Adrenal gland (tissue), 12 donors: ENCODE data around the gene MCF2L. TPM values are rescaled to one million over a fixed set of nuclear protein-coding genes. Genes with fewer than 3 reads are reported as not detected.
A peak's percentile ranks its signal among the peaks of the same experiment; 100 is the strongest.

Experiments used
- DNase-seq, 7 donors: peaks; one replicate each; pipeline ENCODE4 v3.0.0-alpha.2; 2019 to 2020
- H3K27ac ChIP-seq, 5 donors: fragments of 200-600 bp; sonication (generic) in 4 of 5; 1 replicate in 3 of 5; 2 replicates in 2 of 5; pipeline versions ENCODE4 v1.5.1 to v1.8.0; 2016 to 2020; ENCODE audit warnings: mild to moderate bottlenecking in 1 of 5
- H3K27me3 ChIP-seq: fragments of 200-600 bp; 2 replicates; pipeline ENCODE4 v1.8.0; 2021
- H3K36me3 ChIP-seq, 2 donors: fragments of 200-600 bp; replicated peaks in 1 of 2; 1 replicate in 1 of 2; 2 replicates in 1 of 2; pipeline versions ENCODE4 v1.5.1 to v1.8.0; 2018 to 2022
- H3K4me1 ChIP-seq, 2 donors: fragments of 200-600 bp; replicated peaks in 1 of 2; 1 replicate in 1 of 2; 2 replicates in 1 of 2; pipeline versions ENCODE4 v1.5.1 to v1.8.0; 2018 to 2021
- H3K4me3 ChIP-seq, 4 donors: fragments of 200-600 bp; sonication (generic) in 3 of 4; one replicate each; pipeline ENCODE4 v1.5.1; 2016 to 2018
- H3K9me3 ChIP-seq, 3 donors: fragments of 200-600 bp; sonication (generic) in 1 of 3; replicated peaks in 1 of 3; 1 replicate in 2 of 3; 2 replicates in 1 of 3; pipeline versions ENCODE4 v1.5.1 to v1.8.0; 2016 to 2021
- POLR2A ChIP-seq, 2 donors: fragments of 450-650 bp; IDR thresholded peaks; one replicate each; pipeline ENCODE4 v1.6.1; 2017; ENCODE audit warnings: antibody characterized with exemption in 2 of 2, mild to moderate bottlenecking in 2 of 2, moderate library complexity in 1 of 2
- WGBS, 4 donors: extraction: QIAGEN DNeasy Blood & Tissue Kit in 2 of 4; methylation state at CpG; one replicate each; pipeline versions ENCODE4 v1.1.5 to v1.1.7; 2013 to 2017; 5-methylcytosine and 5-hydroxymethylcytosine counted together
- intact Hi-C, 2 donors: fragments of 100-400 bp; cut with DNase I; formaldehyde crosslinking; loops; one replicate each; pipeline versions ENCODE4 v1.14.1 to v1.15.0; 2022 to 2023
- polyA plus RNA-seq, 3 donors: library from polyadenylated mRNA; stranded (reverse); fragments of 200-250 nt in 2 of 3; fragments of 350-450 nt in 1 of 3; fragmentation: Illumina TruSeq in 1 of 3; extraction: RNeasy Lipid Tissue Mini Kit (QIAGEN cat#74804) in 1 of 3; gene quantifications; one replicate each; pipeline ENCODE4 v1.2.3, GENCODE V29; 2013 to 2014
- total RNA-seq, 9 donors: library from RNA; depleted of rRNA in 4 of 9; stranded (reverse); fragments of >200 nt in 4 of 9; fragments of 120-200 nt in 1 of 9; fragmentation: NEBNext Ultra II Directional in 1 of 9; extraction: Animal tissue kit (Norgen Biotek cat#: 25700) in 1 of 9; gene quantifications; one replicate each; pipeline versions ENCODE4 v1.1.0 to v1.2.4, GENCODE V29; 2013 to 2023
- TF ChIP-seq, protein P1 (sequence below), 6 experiments: fragments of 450-650 bp in 4 of 6; fragments of 200-600 bp in 2 of 6; sonication (generic) in 1 of 6; IDR thresholded peaks; 1 replicate in 5 of 6; 2 replicates in 1 of 6; pipeline versions ENCODE4 v1.5.1 to v1.8.0; 2016 to 2021; ENCODE audit warnings: antibody characterized with exemption in 6 of 6, mild to moderate bottlenecking in 2 of 6, moderate library complexity in 1 of 6
- donor health status: healthy with polysubstance abuse.
- donor health status: Bipolar disorder and iron deficiency.
- donor health status: DM: yes; HTN: yes; CAD: no.
- donor health status: DM: no; HTN: no; CAD: no.
- donor health status: DM: no; HTN: no; CAD: no.
- donor health status: DM: yes; HTN: yes; CAD: no.

The MCF2L gene
- total and polyA plus RNA-seq, 12 donors, result 7.6 to 49.0 (median 15.3) TPM

DNA sequence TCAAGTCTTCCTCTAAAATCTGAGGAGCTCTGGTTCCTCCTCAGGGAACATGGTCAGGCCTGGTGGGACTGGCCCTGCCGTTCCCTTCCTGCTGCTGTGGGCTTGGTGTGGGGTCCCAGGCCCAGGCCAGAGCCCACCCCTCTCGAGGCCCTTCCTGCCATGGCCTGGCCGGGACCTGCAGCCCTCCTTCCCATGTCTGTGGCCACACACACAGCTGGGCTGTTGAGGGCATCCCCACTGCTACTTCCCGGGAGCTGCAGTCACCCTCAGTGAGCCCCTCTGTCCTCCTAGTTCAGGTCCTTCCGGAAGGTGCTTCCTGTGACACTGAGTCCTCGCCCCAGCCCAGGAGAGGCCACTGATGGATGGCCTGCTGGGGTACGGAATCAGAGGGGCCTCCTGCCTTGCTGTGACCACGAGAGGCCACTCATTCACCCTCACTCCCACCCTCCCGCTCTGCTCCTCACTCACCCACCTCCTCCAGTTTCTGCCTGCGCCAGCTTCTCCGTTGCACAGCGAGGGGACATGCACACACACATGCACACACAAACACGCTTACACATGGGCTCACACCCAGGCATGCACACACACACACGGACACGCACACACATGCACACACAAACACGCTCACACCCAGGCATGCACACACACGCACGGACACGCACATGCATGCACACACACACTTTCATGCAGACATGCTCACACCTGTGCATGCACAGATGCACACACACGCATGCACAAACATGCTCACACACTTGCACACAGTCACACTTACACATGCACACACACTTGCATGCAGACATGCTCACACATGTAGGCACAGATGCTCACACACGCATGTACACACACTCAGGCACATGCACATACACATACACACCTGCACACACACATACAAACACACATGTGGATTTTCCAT lies 7.3 kb upstream of the MCF2L start:
- 68 to 82% (median 74%) methylated on average over 16 to 21 of the region's 21 CpGs for WGBS, 4 donors
- intact Hi-C loops, result no loop called here
- Histone ChIP-seq H3K9me3 (no peaks in the 10 kb centered on the region), H3K4me1 (no peaks in the 10 kb centered on the region), H3K36me3 (no peaks in the 10 kb centered on the region), H3K4me3 (no peak overlapping the region), H3K27ac (no peak overlapping the region), H3K27me3 (no peaks in the 10 kb centered on the region)
- TF ChIP-seq, protein P1, sequence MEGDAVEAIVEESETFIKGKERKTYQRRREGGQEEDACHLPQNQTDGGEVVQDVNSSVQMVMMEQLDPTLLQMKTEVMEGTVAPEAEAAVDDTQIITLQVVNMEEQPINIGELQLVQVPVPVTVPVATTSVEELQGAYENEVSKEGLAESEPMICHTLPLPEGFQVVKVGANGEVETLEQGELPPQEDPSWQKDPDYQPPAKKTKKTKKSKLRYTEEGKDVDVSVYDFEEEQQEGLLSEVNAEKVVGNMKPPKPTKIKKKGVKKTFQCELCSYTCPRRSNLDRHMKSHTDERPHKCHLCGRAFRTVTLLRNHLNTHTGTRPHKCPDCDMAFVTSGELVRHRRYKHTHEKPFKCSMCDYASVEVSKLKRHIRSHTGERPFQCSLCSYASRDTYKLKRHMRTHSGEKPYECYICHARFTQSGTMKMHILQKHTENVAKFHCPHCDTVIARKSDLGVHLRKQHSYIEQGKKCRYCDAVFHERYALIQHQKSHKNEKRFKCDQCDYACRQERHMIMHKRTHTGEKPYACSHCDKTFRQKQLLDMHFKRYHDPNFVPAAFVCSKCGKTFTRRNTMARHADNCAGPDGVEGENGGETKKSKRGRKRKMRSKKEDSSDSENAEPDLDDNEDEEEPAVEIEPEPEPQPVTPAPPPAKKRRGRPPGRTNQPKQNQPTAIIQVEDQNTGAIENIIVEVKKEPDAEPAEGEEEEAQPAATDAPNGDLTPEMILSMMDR (IDR thresholded peaks at IDR 0.05), result no peak
- TF ChIP-seq POLR2A (IDR thresholded peaks at IDR 0.05), result no peak
- peak in 3 of 7 donors; percentile 4 to 23 (median 6) for DNase-seq

DNA sequence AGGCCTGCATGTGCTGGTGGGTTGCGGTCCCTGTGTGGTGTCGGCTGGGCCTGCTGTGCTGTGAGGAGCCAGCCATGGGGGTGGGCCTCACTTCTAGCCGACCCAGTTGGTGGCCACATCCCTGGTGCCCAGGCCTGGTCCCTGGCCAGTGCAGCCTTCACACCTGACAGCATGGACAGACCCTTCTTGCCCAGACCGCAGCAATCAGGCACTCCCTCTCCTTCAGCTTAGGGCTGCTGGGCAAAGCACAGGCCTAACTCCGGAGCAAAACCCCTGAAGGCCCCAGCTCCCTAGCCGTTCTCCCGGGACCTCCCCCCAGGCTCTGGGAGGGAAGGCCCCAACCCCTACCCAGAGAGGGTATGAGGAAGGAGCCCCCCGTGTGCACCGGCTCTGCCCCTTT lies 6.6 kb upstream of the MCF2L start:
- H3K9me3 ChIP-seq, result no peaks in the 10 kb centered on the region
- intact Hi-C loops, result no loop called here
- no peaks in the 10 kb centered on the region for H3K4me1 ChIP-seq
- no peaks in the 10 kb centered on the region for H3K27me3 ChIP-seq
- TF ChIP-seq POLR2A (IDR thresholded peaks at IDR 0.05), result no peak
- TF ChIP-seq, protein P1 (IDR thresholded peaks at IDR 0.05), result no peak
- H3K4me3 ChIP-seq, result no peak overlapping the region
- no peak for DNase-seq
- 48 to 81% (median 72%) methylated on average over 3 to 9 of the region's 9 CpGs for WGBS, 4 donors
- no peaks in the 10 kb centered on the region for H3K36me3 ChIP-seq
- no peak overlapping the region for H3K27ac ChIP-seq

DNA sequence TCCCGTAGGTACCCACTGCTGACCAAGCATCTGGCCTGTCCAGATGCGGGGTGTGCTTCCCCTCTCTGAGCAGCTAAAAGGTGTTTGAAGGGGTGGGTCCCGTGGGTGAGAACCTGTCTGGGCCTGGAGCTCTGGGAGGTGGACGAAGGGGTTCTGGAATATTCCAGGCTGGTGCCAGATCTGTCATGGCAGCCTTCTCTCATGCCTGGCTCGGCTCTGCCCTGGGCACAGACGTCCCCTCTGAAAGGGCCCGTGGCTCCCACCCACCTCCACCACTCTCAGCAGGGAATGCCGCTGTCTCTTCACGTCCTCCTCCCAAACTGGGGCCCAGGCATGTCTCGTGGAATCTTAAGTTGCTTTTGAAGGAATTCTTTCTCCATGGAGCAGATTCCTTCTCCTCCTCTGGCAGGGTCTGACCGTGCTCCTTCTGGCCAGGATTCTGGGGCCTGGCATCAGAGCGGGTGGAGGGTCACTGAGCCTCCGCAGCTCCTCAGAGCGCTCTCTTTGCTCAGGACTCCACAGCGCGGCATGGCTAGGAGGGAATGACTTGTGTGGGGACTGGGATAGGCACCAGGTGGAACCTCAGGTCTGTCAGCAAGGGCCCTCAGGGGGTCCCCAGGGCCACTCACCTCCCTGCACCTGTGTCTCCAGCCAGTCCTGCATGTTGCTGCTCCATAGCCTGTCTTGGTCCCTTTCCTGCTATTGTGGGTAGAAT lies 5.9 kb upstream of the MCF2L start:
- Histone ChIP-seq H3K36me3 (no peaks in the 10 kb centered on the region), H3K9me3 (no peaks in the 10 kb centered on the region), H3K4me1 (no peaks in the 10 kb centered on the region), H3K27me3 (no peaks in the 10 kb centered on the region), H3K27ac (no peak overlapping the region), H3K4me3 (no peak overlapping the region)
- no peak for TF ChIP-seq POLR2A (IDR thresholded peaks at IDR 0.05)
- TF ChIP-seq, protein P1 (IDR thresholded peaks at IDR 0.05), result no peak
- WGBS, 4 donors, result 70 to 90% (median 83%) methylated on average over 5 to 16 of the region's 16 CpGs
- intact Hi-C loops, result no loop called here
- DNase-seq, result no peak

DNA sequence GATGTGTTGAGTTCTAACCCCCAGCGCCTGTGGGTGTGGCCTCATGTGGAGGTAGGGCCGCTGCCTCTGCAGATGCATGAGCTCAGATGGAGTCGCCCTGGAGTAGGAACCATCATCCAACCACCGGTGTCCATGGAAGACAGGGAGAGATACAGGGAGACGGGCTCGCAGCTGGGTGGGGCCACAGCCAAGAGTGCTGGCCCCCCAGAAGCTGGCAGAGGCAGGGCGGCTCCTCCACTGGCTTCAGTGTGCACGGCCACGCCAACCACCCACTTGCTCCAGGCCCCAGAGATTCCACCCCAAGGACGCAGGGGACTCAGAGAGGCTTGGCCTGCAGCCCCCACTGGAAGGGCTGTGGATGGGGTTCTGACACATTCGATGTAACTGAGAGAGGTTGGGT lies 5.4 kb upstream of the MCF2L start:
- intact Hi-C loops, result no loop called here
- TF ChIP-seq POLR2A (IDR thresholded peaks at IDR 0.05), result no peak
- TF ChIP-seq, protein P1 (IDR thresholded peaks at IDR 0.05), result no peak
- Histone ChIP-seq H3K9me3 (no peaks in the 10 kb centered on the region), H3K36me3 (no peaks in the 10 kb centered on the region), H3K4me3 (no peak overlapping the region), H3K4me1 (peaks cover 0 to 5% of the 10 kb centered on the region in 2 donors), H3K27ac (no peak overlapping the region), H3K27me3 (peaks cover 3% of the 10 kb centered on the region)
- whole genome bisulfite sequencing, 4 donors, result 77 to 88% (median 84%) methylated on average over 8 to 11 of the region's 11 CpGs
- DNase-seq, result no peak
